Activated CD4-positive, alpha-beta memory T cell treated with anti-CD3 and anti-CD28 coated beads for 36 hours (primary cell): Measurements from ENCODE around the gene PFN2. TPM values are rescaled to one million over a fixed set of nuclear protein-coding genes. Genes with fewer than 3 reads are reported as not detected.
A peak's percentile ranks its signal among the peaks of the same experiment; 100 is the strongest.
"Not testable (repeated sequence)": the region's sequence is repeated elsewhere in the genome, so short reads cannot be mapped to it uniquely, and the experiment has no call there.

Experiments used
- CTCF ChIA-PET: fragments of 350-600 bp; sonication (Branson Sonifier 250); formaldehyde crosslinking; loops from one replicate; lab custom pipeline; 2021; ENCODE audit warnings: antibody characterized with exemption, inconsistent platforms; lab: Charles Lee
- POLR2A ChIA-PET: fragments of 350-600 bp; sonication (Branson Sonifier 250); formaldehyde crosslinking; loops from one replicate; lab custom pipeline; 2021; ENCODE audit warnings: antibody characterized with exemption; lab: Charles Lee
- DNase-seq: peaks from one replicate; pipeline ENCODE4 v3.0.0-alpha.2; 2020
- H3K27ac Mint-ChIP-seq: one replicate; pipeline ENCODE4 v1.8.0; 2021; ENCODE audit warnings: mixed read lengths
- H3K27me3 Mint-ChIP-seq: one replicate; pipeline ENCODE4 v1.8.0; 2021; ENCODE audit warnings: mixed read lengths
- H3K36me3 Mint-ChIP-seq: one replicate; pipeline ENCODE4 v1.8.0; 2021; ENCODE audit warnings: mixed read lengths
- H3K4me1 Mint-ChIP-seq: one replicate; pipeline ENCODE4 v1.8.0; 2021; ENCODE audit warnings: low read depth, mixed read lengths
- H3K4me3 Mint-ChIP-seq: one replicate; pipeline ENCODE4 v1.8.0; 2021; ENCODE audit warnings: mild to moderate bottlenecking, mixed read lengths
- H3K9me3 Mint-ChIP-seq: one replicate; pipeline ENCODE4 v1.8.0; 2021; ENCODE audit warnings: mixed read lengths
- intact Hi-C: fragments of 100-400 bp; cut with micrococcal nuclease; formaldehyde crosslinking; loops from one replicate; pipeline ENCODE4 v1.15.1; 2023
- total RNA-seq, 2 experiments: library from RNA; stranded (reverse); gene quantifications; one replicate each; pipeline ENCODE4 v1.2.3, GENCODE V29; 2021

The PFN2 gene
- total RNA-seq, 2 experiments from 2014 or later, result 2.9 to 3.4 TPM

GRCh38 chr3:149989307-149989706, 18.6 kb upstream of the PFN2 start:
- intact Hi-C loops, result no loop called here
- POLR2A ChIA-PET, result no interaction called here

GRCh38 chr3:149983628-149984027, 12.9 kb upstream of the PFN2 start:
- no peaks in the 10 kb centered on the region for H3K4me1 Mint-ChIP-seq
- H3K27me3 Mint-ChIP-seq, result peaks cover 8% of the 10 kb centered on the region
- no peak for DNase-seq
- H3K36me3 Mint-ChIP-seq, result no peaks in the 10 kb centered on the region
- intact Hi-C loops, result no loop called here
- no peak overlapping the region for H3K27ac Mint-ChIP-seq
- CTCF ChIA-PET, result interaction anchor here (0.8 to 1.3 kb wide), 4 partner anchors 10 to 472 kb away, joined by 3 to 4 read pairs (median 4); no protein-coding TSS in a partner anchor
- H3K9me3 Mint-ChIP-seq, result no peaks in the 10 kb centered on the region
- H3K4me3 Mint-ChIP-seq, result no peak overlapping the region
- POLR2A ChIA-PET, result no interaction called here

More at GRCh38 chr3:149989307-149989706, 18.6 kb upstream of the PFN2 start:
- H3K4me1 Mint-ChIP-seq, result no peaks in the 10 kb centered on the region
- peaks cover 8% of the 10 kb centered on the region for H3K27me3 Mint-ChIP-seq
- peaks cover 6% of the 10 kb centered on the region for H3K9me3 Mint-ChIP-seq
- CTCF ChIA-PET, result interaction anchor here (1.7 kb wide), 1 partner anchor 230 kb away, joined by 4 read pairs; no protein-coding TSS in a partner anchor
- H3K4me3 Mint-ChIP-seq, result no peak overlapping the region
- H3K27ac Mint-ChIP-seq, result no peak overlapping the region
- peaks cover 4% of the 10 kb centered on the region for H3K36me3 Mint-ChIP-seq
- no peak for DNase-seq

GRCh38 chr3:149983053-149983452, 12.4 kb upstream of the PFN2 start:
- POLR2A ChIA-PET, H3K4me1 Mint-ChIP-seq: not testable (repeated sequence)
- CTCF ChIA-PET, result interaction anchor here (0.8 to 1.3 kb wide), 4 partner anchors 10 to 471 kb away, joined by 3 to 4 read pairs (median 4); no protein-coding TSS in a partner anchor

GRCh38 chr3:149981979-149982378, 11.3 kb upstream of the PFN2 start:
- H3K27me3 Mint-ChIP-seq, H3K4me3 Mint-ChIP-seq, POLR2A ChIA-PET, H3K9me3 Mint-ChIP-seq, DNase-seq, intact Hi-C loops, H3K36me3 Mint-ChIP-seq, H3K27ac Mint-ChIP-seq, H3K4me1 Mint-ChIP-seq: not testable (repeated sequence)
- CTCF ChIA-PET, result interaction anchor here (0.6 kb wide), 1 partner anchor 226 kb away, joined by 3 read pairs; no protein-coding TSS in a partner anchor

More at GRCh38 chr3:149983053-149983452, 12.4 kb upstream of the PFN2 start:
- H3K36me3 Mint-ChIP-seq, H3K27me3 Mint-ChIP-seq, H3K27ac Mint-ChIP-seq, H3K9me3 Mint-ChIP-seq, intact Hi-C loops, DNase-seq, H3K4me3 Mint-ChIP-seq: not testable (repeated sequence)

- Mint-ChIP-seq H3K4me1 (no peaks in the 10 kb centered on the region), H3K4me3 (no peak overlapping the region), H3K27ac (no peak overlapping the region), H3K36me3 (no peaks in the 10 kb centered on the region), H3K9me3 (no peaks in the 10 kb centered on the region), H3K27me3 (peaks cover 22% of the 10 kb centered on the region)
- ChIA-PET POLR2A (no interaction called here), CTCF (interaction anchor here (1.3 to 1.4 kb wide), 2 partner anchors 11 to 241 kb away, joined by 3 to 4 read pairs; no protein-coding TSS in a partner anchor)
- intact Hi-C loops, result loop anchor here (10.0 kb wide), 1 partner anchor 427 kb away; the partner anchor contains the start of gene TSC22D2
- no peak for DNase-seq
Observed at GRCh38 chr3:149977386-149977785, 6.7 kb upstream of the PFN2 start.

GRCh38 chr3:149975919-149976318, 5.2 kb upstream of the PFN2 start:
- Mint-ChIP-seq H3K4me3 (no peak overlapping the region), H3K27me3 (peaks cover 33% of the 10 kb centered on the region), H3K36me3 (no peaks in the 10 kb centered on the region), H3K27ac (no peak overlapping the region), H3K9me3 (no peaks in the 10 kb centered on the region), H3K4me1 (peaks cover 4% of the 10 kb centered on the region)
- intact Hi-C loops, result loop anchor here (10.0 kb wide), 1 partner anchor 429 kb away; the partner anchor contains the start of gene TSC22D2
- no peak for DNase-seq
- ChIA-PET CTCF (interaction anchor here (1.1 kb wide), 1 partner anchor 208 kb away, joined by 4 read pairs; no protein-coding TSS in a partner anchor), POLR2A (no interaction called here)

GRCh38 chr3:149971403-149972075, 844 bp upstream of the PFN2 start:
- H3K9me3 Mint-ChIP-seq, result no peaks in the 10 kb centered on the region

GRCh38 chr3:149969940-149970715, 567 bp downstream of the PFN2 start:
- DNase-seq, result peak; percentile 83
- Mint-ChIP-seq H3K4me1 (peaks cover 11% of the 10 kb centered on the region), H3K4me3 (peak overlapping the region; percentile 77), H3K36me3 (no peaks in the 10 kb centered on the region), H3K27ac (no peak overlapping the region), H3K9me3 (no peaks in the 10 kb centered on the region), H3K27me3 (peaks cover 21% of the 10 kb centered on the region)
- CTCF ChIA-PET, result interaction anchor here (0.7 to 8.5 kb wide), 3 partner anchors 33 to 241 kb away, joined by 3 to 108 read pairs (median 15); no protein-coding TSS in a partner anchor
- intact Hi-C loops, result loop anchor here (1.0 to 10.0 kb wide), 4 partner anchors 157 to 576 kb away; partner anchors contain the start of genes EIF2A, RNF13, SERP1 and TSC22D2
- POLR2A ChIA-PET, result no interaction called here

More at GRCh38 chr3:149971403-149972075, 844 bp upstream of the PFN2 start:
- Mint-ChIP-seq H3K27ac (no peak overlapping the region), H3K36me3 (no peaks in the 10 kb centered on the region), H3K4me1 (peaks cover 9% of the 10 kb centered on the region), H3K27me3 (peaks cover 27% of the 10 kb centered on the region), H3K4me3 (peak overlapping the region; percentile 84)
- peak; percentile 40 for DNase-seq
- POLR2A ChIA-PET, result no interaction called here
- CTCF ChIA-PET, result interaction anchor here (0.6 to 8.5 kb wide), 3 partner anchors 35 to 249 kb away, joined by 3 to 108 read pairs (median 15); no protein-coding TSS in a partner anchor
- intact Hi-C loops, result loop anchor here (2.0 to 10.0 kb wide), 2 partner anchors 159 to 433 kb away; partner anchors contain the start of genes RNF13 and TSC22D2

- Mint-ChIP-seq H3K9me3 (no peaks in the 10 kb centered on the region), H3K27ac (no peak overlapping the region), H3K4me1 (peaks cover 11% of the 10 kb centered on the region), H3K36me3 (no peaks in the 10 kb centered on the region), H3K4me3 (peak overlapping the region; percentile 77), H3K27me3 (peaks cover 19% of the 10 kb centered on the region)
- intact Hi-C loops, result loop anchor here (10.0 kb wide), 1 partner anchor 525 kb away; no protein-coding TSS in a partner anchor
- no peak for DNase-seq
- ChIA-PET CTCF (interaction anchor here (0.7 to 8.5 kb wide), 7 partner anchors 11 to 251 kb away, joined by 3 to 108 read pairs (median 15); no protein-coding TSS in a partner anchor), POLR2A (no interaction called here)
Observed at GRCh38 chr3:149969110-149969939, 1.4 kb downstream of the PFN2 start.

GRCh38 chr3:149968216-149968615, 2.5 kb downstream of the PFN2 start:
- Mint-ChIP-seq H3K4me3 (no peak overlapping the region), H3K4me1 (peaks cover 11% of the 10 kb centered on the region), H3K36me3 (no peaks in the 10 kb centered on the region), H3K27me3 (peaks cover 12% of the 10 kb centered on the region), H3K27ac (no peak overlapping the region), H3K9me3 (no peaks in the 10 kb centered on the region)
- DNase-seq, result no peak
- intact Hi-C loops, result loop anchor here (10.0 kb wide), 1 partner anchor 527 kb away; no protein-coding TSS in a partner anchor
- ChIA-PET CTCF (interaction anchor here (1.3 to 8.5 kb wide), 6 partner anchors 13 to 252 kb away, joined by 3 to 108 read pairs (median 18); no protein-coding TSS in a partner anchor), POLR2A (no interaction called here)
